Activated CD4-positive, CD25-positive, alpha-beta regulatory T cell treated with anti-CD3 and anti-CD28 coated beads, Interleukin-2, amount 50 U/mL, for 24 hours (primary cell): ENCODE measurements around the gene CCT7.

Source experiments
- ATAC-seq, 2 donors: fragments of 150-1000 bp; cut with Tn5 transposase; one replicate each; pipeline ENCODE4 v1.10.0; 2021; ENCODE audit warnings: mild to moderate bottlenecking in 1 of 2, moderate library complexity in 1 of 2

Gene CCT7

GRCh38 chr2:73233932-73234832 is at the start of gene CCT7:
TSS of gene CCT7 (plus strand) at chr2:73234308. CDS start at chr2:73234379, 71 bp downstream.
- ATAC-seq, result peak; percentile 75 to 76

- no peak for ATAC-seq
Observed at GRCh38 chr2:73185965-73186364, 48.1 kb upstream of the CCT7 start.

- ATAC-seq, result no peak
Observed at GRCh38 chr2:73187549-73187948, 46.6 kb upstream of the CCT7 start.

DNA sequence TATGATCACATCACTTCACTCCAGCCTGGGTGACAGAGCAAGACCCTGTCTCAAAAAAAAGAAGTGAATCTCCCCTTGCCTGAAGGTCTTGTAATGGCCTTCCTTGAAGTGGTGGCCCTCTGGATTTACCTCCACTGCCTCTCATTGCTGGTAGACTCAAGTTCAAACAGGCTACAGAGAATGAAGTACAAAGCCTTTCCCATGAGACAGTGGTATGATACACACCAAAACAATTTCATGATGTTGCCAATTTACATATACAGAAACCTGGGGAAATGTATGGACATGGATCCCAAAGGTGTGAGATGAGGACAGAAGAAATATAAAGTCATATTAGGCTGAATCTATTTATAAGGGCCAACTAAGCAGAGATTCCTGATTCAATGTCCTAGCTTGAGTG is 36.5 kb upstream of the CCT7 start:
- ATAC-seq, result no peak

GRCh38 chr2:73200281-73200680 is 33.8 kb upstream of the CCT7 start:
- ATAC-seq, result peak in 1 of 2 donors; percentile 33

DNA sequence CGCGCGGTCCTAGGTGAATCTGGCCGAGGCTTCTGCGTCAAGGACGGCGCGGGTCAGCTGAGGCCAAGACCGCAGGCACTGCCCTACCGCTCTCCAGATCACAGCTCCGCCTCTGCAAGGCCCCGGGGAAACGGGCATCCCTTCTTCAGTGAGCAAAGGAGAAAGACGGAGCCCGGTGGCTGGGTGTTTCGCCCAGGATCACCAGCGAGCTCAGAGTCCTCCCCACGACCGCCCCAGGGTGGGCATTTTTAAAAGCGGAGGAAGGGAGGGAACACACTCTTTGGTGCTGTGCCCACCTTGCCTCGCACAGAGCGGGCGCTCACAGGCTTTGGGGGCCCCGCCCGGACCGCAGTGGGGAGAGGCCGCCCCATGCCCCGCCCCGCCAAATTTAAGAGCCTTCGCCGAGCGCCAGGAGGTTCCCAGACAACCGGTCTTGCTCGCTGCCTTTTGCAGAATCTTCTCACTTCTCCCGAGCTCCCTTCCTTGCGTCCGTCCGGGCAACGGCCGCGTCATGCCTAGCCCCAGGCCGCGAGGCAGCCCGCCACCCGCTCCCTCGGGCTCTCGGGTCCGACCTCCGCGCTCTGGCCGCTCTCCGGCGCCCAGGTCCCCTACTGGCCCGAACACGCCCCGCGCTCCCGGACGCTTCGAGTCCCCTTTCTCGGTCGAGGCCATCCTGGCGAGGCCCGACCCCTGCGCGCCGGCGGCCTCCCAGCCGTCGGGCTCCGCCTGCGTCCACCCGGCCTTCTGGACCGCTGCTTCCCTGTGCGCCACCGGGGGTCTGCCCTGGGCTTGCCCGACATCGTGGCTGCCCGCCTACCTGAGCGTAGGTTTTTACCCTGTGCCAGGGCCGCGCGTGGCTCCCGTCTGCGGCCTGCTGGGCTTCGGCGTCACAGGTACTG is 31.7 kb upstream of the CCT7 start, which contains the start of gene NOTO:
Gene NOTO, plus strand, starts transcription at position 419 of the 899 bp plus-strand sequence. Its CDS starts 93 bp downstream, at position 512.
- peak; percentile 13 to 22 for ATAC-seq

- no peak for ATAC-seq
Observed at GRCh38 chr2:73203055-73203681, 30.9 kb upstream of the CCT7 start.

DNA sequence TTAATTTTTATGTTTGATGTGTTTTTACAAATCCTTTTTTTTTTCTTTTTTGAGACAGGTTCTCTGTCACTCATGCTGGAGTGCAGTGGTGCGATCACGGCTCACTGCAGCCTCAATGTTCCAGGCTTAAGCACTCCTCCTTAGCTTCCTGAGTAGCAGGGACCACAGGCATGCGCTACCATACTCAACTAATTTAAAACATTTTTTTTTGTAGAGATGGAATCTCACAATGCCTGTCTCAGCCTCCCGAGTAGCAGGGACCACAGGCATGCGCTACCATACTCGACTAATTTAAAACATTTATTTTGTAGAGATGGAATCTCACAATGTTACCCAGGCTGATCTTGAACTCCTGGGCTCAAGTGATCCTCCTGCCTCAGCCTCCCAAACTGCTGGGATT is 28.5 kb upstream of the CCT7 start:
- no peak for ATAC-seq

DNA sequence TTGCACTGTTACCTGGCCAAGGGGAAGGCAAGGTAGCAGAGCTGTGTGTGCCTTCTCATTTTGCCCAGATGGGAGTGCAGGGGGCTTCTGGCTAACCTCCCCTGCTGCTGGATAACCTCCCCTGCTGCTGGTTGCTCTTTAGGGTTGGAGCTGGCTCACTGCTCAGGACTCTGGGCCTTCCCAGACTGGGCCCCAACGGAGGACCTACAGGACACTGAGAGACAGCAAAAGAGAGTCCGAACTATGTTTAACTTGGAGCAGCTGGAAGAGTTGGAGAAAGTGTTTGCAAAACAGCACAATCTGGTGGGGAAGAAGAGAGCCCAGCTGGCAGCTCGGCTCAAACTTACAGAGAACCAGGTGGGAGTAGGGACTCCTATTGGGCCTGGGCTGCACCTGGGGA is 25.9 kb upstream of the CCT7 start:
- no peak for ATAC-seq

DNA sequence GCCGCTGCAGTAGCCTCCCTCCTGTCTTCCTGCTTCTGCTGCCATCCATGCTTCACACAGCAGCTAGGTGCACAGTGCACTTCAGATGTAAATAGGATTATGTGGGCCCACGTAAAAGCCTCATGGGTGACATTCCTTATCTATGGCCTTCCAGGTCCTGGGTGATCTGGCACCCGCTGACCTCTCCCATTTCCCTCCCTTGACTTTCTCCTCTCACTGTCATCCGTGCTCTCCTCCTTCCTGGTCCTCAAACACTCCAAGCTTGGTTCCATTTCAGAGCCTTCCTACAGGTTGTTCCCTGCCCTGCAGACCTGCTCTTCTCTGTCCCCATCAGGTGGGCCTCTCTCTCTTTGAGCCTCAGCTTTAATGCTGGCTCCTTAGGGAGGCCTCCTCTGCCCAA is 24.1 kb upstream of the CCT7 start:
- no peak for ATAC-seq

DNA sequence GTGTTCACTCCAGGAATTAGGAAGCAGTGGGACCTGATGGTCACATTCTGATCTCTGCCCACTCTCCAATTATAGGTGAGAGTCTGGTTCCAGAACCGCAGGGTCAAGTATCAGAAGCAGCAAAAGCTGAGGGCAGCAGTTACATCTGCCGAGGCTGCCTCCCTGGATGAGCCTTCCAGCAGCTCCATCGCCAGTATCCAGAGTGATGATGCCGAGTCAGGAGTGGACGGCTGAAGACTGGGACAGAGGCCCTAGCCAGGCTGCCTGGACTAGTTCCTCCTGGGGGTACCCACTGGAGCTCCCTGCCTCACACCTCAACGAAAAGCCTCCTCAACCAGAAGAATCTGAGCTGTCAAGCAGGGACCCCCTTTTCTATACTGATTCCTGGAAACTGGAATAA is 23.4 kb upstream of the CCT7 start:
- ATAC-seq, result no peak

GRCh38 chr2:73212098-73212447 is 22.0 kb upstream of the CCT7 start:
- ATAC-seq, result no peak

DNA sequence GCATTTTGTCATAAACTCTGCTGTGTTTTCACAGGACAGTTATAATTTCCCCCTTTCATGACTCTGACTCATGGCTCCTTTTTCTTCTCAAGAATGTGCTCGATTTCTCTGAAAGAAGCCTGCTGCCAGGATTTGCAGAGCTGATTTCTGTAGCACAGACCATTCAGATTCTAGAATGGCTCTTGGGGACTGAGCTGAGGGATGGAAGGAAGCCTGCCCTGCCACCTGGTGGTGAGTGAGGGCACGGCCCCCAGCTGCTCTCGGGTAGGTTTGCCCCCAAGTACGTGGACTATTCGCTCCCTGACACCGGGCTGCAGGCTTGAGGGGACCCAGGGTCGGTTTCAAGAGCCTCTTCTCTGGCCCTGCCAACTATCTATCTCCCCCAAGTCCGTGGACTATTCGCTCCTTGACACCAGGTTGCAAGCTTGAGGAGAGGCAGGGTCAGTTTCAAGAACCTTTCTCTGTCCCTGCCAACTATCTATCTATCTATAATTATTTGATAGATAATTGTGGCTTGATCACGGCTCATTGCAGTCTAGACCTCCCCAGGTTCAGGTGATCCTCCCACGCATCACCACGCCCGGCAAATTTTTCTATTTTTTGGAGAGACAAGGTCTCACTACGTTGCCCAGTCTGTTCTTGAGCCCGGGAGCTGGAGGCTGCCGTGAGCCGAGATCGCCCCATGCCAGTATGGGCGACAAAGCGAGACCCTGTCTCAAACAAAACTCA is 21.5 kb upstream of the CCT7 start:
- peak; percentile 70 to 77 for ATAC-seq

- peak; percentile 88 to 90 for ATAC-seq
Observed at GRCh38 chr2:73214120-73215035, 19.7 kb upstream of the CCT7 start, which contains the start of gene SMYD5. TSS of gene SMYD5 (plus strand) at chr2:73214245. CDS start at chr2:73214267, 22 bp downstream.

DNA sequence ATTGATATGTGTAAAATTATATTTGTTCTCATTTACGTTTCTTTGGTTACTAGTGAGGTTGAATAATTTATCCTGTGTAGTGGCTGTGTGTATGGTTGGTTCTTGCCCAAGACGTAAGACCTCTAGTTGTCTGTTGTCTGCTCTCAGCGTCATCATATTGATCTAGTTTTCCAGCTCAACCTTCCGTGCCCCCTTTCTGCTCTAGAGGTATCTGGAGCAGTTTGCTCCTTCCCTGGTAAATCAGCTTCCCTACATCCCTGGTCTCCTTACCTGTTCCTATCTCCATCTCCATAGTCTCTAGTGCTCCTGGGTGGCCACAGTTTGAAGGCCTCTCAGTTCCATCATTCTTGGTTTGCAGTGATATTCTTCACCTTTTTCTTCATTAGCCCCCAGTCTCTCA is 18.9 kb upstream of the CCT7 start:
- no peak for ATAC-seq

DNA sequence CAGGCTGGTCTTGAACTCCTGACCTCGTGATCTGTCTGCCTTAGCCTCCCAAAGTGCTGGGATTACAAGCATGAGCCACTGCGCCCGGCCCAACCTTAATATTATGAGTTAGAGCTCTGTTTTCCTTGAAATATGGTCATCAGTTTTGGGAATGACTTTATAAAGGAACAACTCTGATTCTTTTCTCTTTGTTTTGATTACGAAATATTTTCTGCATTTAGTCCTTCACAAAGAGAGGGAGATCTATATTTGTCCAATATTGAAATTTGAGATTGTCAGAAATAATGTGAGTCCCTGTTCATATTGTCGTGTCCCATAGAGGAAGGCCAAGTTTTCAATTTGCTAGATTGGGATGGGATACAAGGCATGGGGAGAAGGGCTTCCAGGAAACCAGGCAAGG is 16.9 kb upstream of the CCT7 start:
- ATAC-seq, result no peak

DNA sequence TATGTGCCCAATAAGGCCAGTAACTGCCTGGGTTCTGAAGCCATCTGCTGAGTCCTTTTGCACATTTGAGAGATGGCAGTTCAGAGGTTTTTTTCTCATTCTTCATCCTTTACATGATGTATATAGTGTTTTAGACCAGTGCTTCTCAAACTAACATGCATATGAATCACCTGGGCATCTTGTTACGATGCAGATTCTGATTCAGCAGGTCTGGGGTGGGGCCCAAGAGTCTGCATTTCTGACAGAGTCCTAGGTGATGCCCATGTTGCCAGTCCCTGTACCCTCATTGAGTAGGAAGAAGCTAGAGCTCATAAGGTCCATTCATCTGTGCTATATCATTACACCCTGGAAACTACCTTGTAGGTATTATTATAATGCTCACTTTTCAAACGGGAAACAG is 16.3 kb upstream of the CCT7 start:
- no peak for ATAC-seq

- ATAC-seq, result no peak
Observed at GRCh38 chr2:73218298-73218697, 15.8 kb upstream of the CCT7 start.

GRCh38 chr2:73223821-73224220 is 10.3 kb upstream of the CCT7 start:
- ATAC-seq, result no peak

GRCh38 chr2:73225513-73226360 is 8.4 kb upstream of the CCT7 start:
- ATAC-seq, result no peak
